Kidney epithelial cell (primary cell): ENCODE data around the gene TMEM245. TPM values are rescaled to one million over a fixed set of nuclear protein-coding genes. Genes with fewer than 3 reads are reported as not detected.
A peak's percentile ranks its signal among the peaks of the same experiment; 100 is the strongest.
"Not testable (repeated sequence)": the region's sequence is repeated elsewhere in the genome, so short reads cannot be mapped to it uniquely, and the experiment has no call there.

Experiments
- DNase-seq: peaks from one replicate; pipeline ENCODE4 v3.0.0-alpha.2; 2010; ENCODE audit warnings: low read depth
- H3K27me3 ChIP-seq: 2 replicates; pipeline ENCODE4 v1.6.0; 2011; ENCODE audit warnings: low read length; ENCODE audit not compliant: control insufficient read depth, insufficient read depth
- H3K36me3 ChIP-seq: 2 replicates; pipeline ENCODE4 v1.5.1; 2011; ENCODE audit warnings: low read length; ENCODE audit not compliant: control insufficient read depth, insufficient read depth
- H3K4me3 ChIP-seq: 2 replicates; pipeline ENCODE4 v1.5.1; 2011; ENCODE audit warnings: low read depth, mild to moderate bottlenecking, control low read depth, low read length
- total RNA-seq: library from RNA; depleted of rRNA; stranded (reverse); fragments of >200 nt; gene quantifications from 2 replicates; pipeline ENCODE4 v1.2.3, GENCODE V29; 2015
- TF ChIP-seq, protein P1 (sequence below): IDR thresholded peaks from 2 replicates; pipeline ENCODE4 v1.5.1; 2011; ENCODE audit warnings: mild to moderate bottlenecking, moderate library complexity, low read length, control low read depth, inconsistent platforms; ENCODE audit not compliant: insufficient read depth, poor library complexity, severe bottlenecking

Gene TMEM245
- total RNA-seq, 1 donor from 2014 or later = 44.5 TPM

- Histone ChIP-seq H3K36me3 (peaks cover 2% of the 10 kb centered on the region), H3K4me3 (no peak overlapping the region), H3K27me3 (no peaks in the 10 kb centered on the region)
- TF ChIP-seq, protein P1, sequence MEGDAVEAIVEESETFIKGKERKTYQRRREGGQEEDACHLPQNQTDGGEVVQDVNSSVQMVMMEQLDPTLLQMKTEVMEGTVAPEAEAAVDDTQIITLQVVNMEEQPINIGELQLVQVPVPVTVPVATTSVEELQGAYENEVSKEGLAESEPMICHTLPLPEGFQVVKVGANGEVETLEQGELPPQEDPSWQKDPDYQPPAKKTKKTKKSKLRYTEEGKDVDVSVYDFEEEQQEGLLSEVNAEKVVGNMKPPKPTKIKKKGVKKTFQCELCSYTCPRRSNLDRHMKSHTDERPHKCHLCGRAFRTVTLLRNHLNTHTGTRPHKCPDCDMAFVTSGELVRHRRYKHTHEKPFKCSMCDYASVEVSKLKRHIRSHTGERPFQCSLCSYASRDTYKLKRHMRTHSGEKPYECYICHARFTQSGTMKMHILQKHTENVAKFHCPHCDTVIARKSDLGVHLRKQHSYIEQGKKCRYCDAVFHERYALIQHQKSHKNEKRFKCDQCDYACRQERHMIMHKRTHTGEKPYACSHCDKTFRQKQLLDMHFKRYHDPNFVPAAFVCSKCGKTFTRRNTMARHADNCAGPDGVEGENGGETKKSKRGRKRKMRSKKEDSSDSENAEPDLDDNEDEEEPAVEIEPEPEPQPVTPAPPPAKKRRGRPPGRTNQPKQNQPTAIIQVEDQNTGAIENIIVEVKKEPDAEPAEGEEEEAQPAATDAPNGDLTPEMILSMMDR = no peak
- peak; percentile 14 for DNase-seq
Measured at GRCh38 chr9:109063760-109064159, 56.0 kb downstream of the TMEM245 start.

- Histone ChIP-seq H3K36me3 (no peaks in the 10 kb centered on the region), H3K4me3 (no peak overlapping the region), H3K27me3 (no peaks in the 10 kb centered on the region)
- TF ChIP-seq, protein P1 = no peak
- DNase-seq = no peak
Measured at GRCh38 chr9:109062543-109062942, 57.2 kb downstream of the TMEM245 start.

GRCh38 chr9:109060191-109060590 lies 59.6 kb downstream of the TMEM245 start:
- no peaks in the 10 kb centered on the region for H3K27me3 ChIP-seq
- TF ChIP-seq, protein P1 = no peak
- no peaks in the 10 kb centered on the region for H3K36me3 ChIP-seq
- no peak for DNase-seq
- no peak overlapping the region for H3K4me3 ChIP-seq

DNA sequence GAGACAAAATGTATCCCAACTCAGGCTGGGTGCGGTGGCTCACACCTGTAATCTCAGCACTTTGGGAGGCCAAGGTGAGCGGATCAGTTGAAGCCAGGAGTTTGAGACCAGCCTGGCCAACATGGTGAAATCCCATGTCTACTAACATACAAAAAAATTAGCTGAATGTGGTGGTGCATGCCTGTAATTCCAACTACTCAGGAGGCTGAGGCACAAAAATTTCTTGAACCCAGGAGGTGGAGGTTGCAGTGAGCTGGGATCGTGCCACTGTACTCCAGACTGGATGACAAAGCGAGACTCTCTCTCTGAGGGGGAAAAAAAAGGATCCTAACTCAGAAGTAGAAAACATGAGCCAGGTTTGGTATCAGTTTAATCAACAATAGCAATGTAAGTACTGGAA lies 66.6 kb downstream of the TMEM245 start:
- not testable (repeated sequence) for H3K36me3 ChIP-seq, H3K27me3 ChIP-seq, H3K4me3 ChIP-seq, DNase-seq

DNA sequence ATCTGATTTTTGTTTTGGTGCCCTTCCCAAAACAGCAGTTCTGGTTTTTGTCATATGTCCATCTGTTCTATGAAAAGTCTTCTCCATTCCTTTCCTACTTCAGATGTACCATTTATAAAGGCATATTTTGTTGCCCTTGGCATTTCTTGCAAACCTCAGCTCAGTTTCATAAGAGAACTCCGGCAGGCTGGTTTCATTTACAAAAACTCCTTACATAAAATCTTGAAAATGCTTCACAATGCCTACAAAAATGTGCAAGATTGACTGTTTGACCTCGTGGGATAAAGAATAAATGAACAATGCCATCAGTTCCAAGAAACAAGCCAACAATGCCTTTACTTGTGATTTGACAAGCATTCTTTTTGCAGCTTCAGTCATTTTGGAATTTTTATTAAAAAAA lies 67.3 kb downstream of the TMEM245 start:
- Histone ChIP-seq H3K27me3 (no peaks in the 10 kb centered on the region), H3K36me3 (no peaks in the 10 kb centered on the region), H3K4me3 (no peak overlapping the region)
- no peak for DNase-seq
- TF ChIP-seq, protein P1 = no peak

GRCh38 chr9:109051733-109052132 lies 68.0 kb downstream of the TMEM245 start:
- no peaks in the 10 kb centered on the region for H3K27me3 ChIP-seq
- H3K36me3 ChIP-seq = no peaks in the 10 kb centered on the region
- DNase-seq = no peak
- TF ChIP-seq, protein P1 = no peak
- no peak overlapping the region for H3K4me3 ChIP-seq

DNA sequence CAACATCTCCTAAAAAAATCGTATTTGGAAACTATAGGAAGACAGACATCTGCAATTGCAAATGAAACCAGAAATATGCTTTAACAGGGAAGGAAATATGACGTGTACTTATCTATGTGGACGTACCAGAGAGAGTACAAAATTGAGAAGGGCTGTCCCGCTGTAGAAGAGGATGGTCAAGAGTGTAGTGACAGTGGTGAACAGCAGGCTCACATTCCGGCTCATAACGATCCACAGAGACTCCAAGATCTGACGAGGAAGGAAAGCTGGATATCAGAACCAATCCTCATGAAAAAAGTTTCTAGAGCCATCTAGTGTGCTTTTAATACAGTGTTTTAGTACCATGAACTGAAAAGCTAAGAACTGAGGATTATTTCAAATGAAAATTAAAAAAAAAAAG lies 69.3 kb downstream of the TMEM245 start:
- TF ChIP-seq, protein P1 = no peak
- Histone ChIP-seq H3K36me3 (no peaks in the 10 kb centered on the region), H3K4me3 (no peak overlapping the region), H3K27me3 (no peaks in the 10 kb centered on the region)
- no peak for DNase-seq
